Parathyroid adenoma (tissue), 2 donors: Measurements from ENCODE around the gene ZFAND3.

Source experiments
- H2AFZ ChIP-seq: fragments of 300-600 bp; sonication (generic); one replicate; pipeline ENCODE4 v1.7.0; 2017; ENCODE audit warnings: antibody characterized with exemption, mild to moderate bottlenecking
- H3K27ac ChIP-seq: fragments of 300-600 bp; sonication (generic); one replicate; pipeline ENCODE4 v1.7.0; 2017
- H3K27me3 ChIP-seq: fragments of 300-600 bp; sonication (generic); one replicate; pipeline ENCODE4 v1.7.0; 2017; ENCODE audit warnings: low read length; ENCODE audit not compliant: control insufficient read depth, insufficient read depth
- H3K36me3 ChIP-seq: fragments of 300-600 bp; sonication (generic); one replicate; pipeline ENCODE4 v1.7.0; 2017; ENCODE audit warnings: low read length; ENCODE audit not compliant: control insufficient read depth, insufficient read depth
- H3K4me1 ChIP-seq: fragments of 300-600 bp; sonication (generic); one replicate; pipeline ENCODE4 v1.7.0; 2017; ENCODE audit warnings: control low read depth
- H3K4me2 ChIP-seq: fragments of 300-600 bp; sonication (generic); one replicate; pipeline ENCODE4 v1.7.0; 2017; ENCODE audit warnings: low read length
- H3K4me3 ChIP-seq: fragments of 300-600 bp; sonication (generic); one replicate; pipeline ENCODE4 v1.7.0; 2017; ENCODE audit warnings: low read depth, low read length
- H3K79me2 ChIP-seq: fragments of 300-600 bp; sonication (generic); one replicate; pipeline ENCODE4 v1.7.0; 2017; ENCODE audit warnings: control low read depth
- H3K9ac ChIP-seq: fragments of 300-600 bp; sonication (generic); one replicate; pipeline ENCODE4 v1.7.0; 2017; ENCODE audit warnings: mild to moderate bottlenecking
- H3K9me3 ChIP-seq: fragments of 300-600 bp; sonication (generic); one replicate; pipeline ENCODE4 v1.7.0; 2017; ENCODE audit warnings: low read length; ENCODE audit not compliant: control insufficient read depth
- TF ChIP-seq, protein P1 (sequence below): fragments of 300-600 bp; sonication (generic); IDR thresholded peaks from one replicate; pipeline ENCODE4 v1.7.0; 2017; ENCODE audit warnings: antibody characterized with exemption, mild to moderate bottlenecking
- donor health status: primary hyperparathyroidism.

The ZFAND3 gene

DNA sequence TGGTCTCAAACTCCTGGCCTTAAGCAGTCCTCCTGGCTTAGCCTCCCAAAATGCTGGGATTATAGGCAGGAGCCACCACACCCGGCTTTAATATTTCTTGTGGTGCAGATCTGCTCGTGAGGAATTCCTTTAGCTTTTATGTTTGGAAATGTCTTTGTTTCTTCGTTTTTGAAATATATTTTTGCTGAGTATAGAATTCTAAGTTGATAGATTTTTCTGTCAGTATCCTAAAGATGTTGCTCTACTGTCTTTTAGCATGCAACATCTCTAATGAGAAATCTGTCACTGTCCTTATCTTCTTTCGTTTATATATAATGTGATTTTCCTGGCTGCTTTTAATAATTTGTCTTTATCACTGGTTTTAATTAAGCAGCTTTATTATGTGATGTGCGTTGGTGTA, 75.1 kb downstream of the ZFAND3 start:
- Histone ChIP-seq H3K4me2 (no peak overlapping the region), H3K79me2 (peaks cover 18% of the 10 kb centered on the region), H3K9ac (no peak overlapping the region), H3K4me3 (no peak overlapping the region), H3K9me3 (no peaks in the 10 kb centered on the region), H3K4me1 (peaks cover 5% of the 10 kb centered on the region), H3K36me3 (no peaks in the 10 kb centered on the region), H3K27me3 (no peaks in the 10 kb centered on the region), H2AFZ (no peak overlapping the region), H3K27ac (no peak overlapping the region)
- TF ChIP-seq, protein P1, sequence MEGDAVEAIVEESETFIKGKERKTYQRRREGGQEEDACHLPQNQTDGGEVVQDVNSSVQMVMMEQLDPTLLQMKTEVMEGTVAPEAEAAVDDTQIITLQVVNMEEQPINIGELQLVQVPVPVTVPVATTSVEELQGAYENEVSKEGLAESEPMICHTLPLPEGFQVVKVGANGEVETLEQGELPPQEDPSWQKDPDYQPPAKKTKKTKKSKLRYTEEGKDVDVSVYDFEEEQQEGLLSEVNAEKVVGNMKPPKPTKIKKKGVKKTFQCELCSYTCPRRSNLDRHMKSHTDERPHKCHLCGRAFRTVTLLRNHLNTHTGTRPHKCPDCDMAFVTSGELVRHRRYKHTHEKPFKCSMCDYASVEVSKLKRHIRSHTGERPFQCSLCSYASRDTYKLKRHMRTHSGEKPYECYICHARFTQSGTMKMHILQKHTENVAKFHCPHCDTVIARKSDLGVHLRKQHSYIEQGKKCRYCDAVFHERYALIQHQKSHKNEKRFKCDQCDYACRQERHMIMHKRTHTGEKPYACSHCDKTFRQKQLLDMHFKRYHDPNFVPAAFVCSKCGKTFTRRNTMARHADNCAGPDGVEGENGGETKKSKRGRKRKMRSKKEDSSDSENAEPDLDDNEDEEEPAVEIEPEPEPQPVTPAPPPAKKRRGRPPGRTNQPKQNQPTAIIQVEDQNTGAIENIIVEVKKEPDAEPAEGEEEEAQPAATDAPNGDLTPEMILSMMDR = no peak

DNA sequence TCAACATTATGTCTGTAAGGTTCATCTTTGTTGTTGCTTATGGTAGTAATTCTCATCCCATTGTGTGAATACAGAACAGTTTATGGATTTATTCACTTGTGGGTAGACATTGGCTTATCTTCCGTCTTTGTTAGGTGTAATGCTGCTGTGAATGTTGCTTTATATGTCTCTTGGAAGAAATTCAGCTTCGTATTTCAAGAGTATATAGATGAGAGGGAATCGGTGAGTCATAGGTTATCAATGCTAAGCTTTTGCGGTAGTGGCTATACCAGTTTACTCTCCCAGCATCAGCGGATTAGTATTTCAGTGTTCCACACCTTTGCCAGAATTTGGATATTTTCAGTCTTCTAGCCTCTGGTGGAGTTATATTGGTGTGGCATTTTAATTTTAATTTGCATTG, 77.8 kb downstream of the ZFAND3 start:
- H3K4me1 ChIP-seq = peaks cover 5% of the 10 kb centered on the region
- no peak overlapping the region for H2AFZ ChIP-seq
- H3K9me3 ChIP-seq = no peaks in the 10 kb centered on the region
- H3K27me3 ChIP-seq = no peaks in the 10 kb centered on the region
- no peak overlapping the region for H3K4me3 ChIP-seq
- H3K9ac ChIP-seq = no peak overlapping the region
- H3K79me2 ChIP-seq = peaks cover 26% of the 10 kb centered on the region
- H3K27ac ChIP-seq = no peak overlapping the region
- no peaks in the 10 kb centered on the region for H3K36me3 ChIP-seq
- H3K4me2 ChIP-seq = no peak overlapping the region
- TF ChIP-seq, protein P1 = no peak

DNA sequence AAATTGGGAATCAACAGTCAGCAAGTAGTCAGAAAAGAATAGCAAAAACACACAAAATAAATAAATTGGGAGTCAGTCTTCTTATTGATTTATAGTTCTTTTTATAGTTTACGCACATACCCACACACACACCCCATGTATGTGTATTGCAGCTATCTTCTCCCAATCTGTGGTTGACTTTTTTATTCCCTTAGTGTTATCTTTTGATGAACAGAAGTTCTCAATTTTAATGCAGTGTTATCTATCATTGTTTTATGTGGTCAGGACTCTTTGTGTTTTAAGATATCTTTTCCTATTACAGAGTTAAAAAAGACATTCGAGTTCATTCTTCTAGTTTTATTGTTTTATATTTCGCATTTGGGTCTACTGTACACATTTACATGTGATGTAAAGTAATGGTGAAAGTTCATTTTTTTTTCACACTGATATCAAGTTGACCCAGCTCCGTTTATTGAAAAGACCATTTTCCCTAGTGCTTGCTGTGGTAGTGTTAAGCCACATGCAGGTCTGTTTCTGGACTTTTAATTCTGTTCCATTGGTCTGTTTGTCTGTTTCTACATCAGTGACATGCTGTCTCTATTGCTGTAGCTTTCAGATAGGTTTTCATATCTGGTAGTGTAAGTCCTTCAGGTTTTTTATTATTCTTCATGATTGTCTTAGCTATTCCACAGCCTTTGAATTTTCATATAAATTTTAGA, 78.4 kb downstream of the ZFAND3 start:
- Histone ChIP-seq H3K4me3 (no peak overlapping the region), H3K9ac (no peak overlapping the region), H3K36me3 (no peaks in the 10 kb centered on the region), H2AFZ (no peak overlapping the region), H3K27me3 (no peaks in the 10 kb centered on the region), H3K4me2 (no peak overlapping the region), H3K9me3 (no peaks in the 10 kb centered on the region), H3K4me1 (peaks cover 5% of the 10 kb centered on the region), H3K79me2 (peaks cover 26% of the 10 kb centered on the region), H3K27ac (no peak overlapping the region)
- TF ChIP-seq, protein P1 = no peak

DNA sequence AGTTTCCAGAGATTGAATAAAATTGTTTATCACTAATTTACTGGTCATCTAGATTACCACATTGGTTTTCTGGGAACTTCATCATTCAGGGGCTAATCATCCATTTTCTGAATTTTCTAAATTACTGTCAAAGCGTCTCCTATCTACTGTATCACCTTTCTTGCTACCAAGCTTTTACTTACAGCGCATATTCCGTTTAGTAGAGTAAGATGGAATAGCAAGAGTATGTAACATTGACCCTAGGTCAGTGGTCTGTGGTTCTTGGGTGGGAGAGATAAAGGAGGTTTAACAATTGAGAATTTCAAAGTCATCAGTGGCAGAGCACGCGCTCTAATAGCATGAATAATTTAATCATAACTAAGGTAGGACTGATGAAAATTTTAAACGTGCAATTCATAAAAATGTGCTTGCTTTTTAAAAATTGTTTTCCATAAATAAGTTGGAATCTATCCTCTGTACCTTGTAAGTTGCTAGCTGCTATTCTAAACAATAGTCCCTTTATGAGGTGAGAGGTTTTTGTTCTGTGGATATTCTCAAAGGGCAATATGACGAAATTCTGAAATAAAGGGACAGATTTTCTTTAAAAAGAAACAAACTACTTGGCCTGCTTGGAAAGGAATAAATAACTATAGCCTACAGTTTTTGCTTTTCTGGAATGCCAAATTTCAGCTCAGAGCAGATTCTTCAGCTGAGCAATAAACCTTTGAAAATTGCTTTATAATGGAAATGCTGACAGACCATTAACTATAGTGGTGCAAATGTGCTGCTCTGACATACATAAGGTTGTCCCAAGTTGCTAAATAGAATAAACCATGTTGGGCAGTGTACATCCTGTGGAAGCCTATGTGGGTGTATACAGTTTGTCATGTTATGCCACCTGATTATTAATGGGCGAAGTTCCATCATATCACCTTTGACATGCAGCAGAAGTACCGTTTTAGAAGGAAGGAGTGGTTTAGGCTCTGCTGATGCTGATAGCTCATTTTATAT, 84.1 kb downstream of the ZFAND3 start:
- H3K4me2 ChIP-seq = no peak overlapping the region
- no peak overlapping the region for H2AFZ ChIP-seq
- no peak overlapping the region for H3K27ac ChIP-seq
- H3K9me3 ChIP-seq = no peaks in the 10 kb centered on the region
- TF ChIP-seq, protein P1 = no peak
- H3K27me3 ChIP-seq = no peaks in the 10 kb centered on the region
- H3K79me2 ChIP-seq = peaks cover 19% of the 10 kb centered on the region
- H3K4me1 ChIP-seq = peaks cover 11% of the 10 kb centered on the region
- H3K36me3 ChIP-seq = no peaks in the 10 kb centered on the region
- no peak overlapping the region for H3K9ac ChIP-seq
- no peak overlapping the region for H3K4me3 ChIP-seq
